Panc1 (cell line): Measurements from ENCODE around the gene C17orf100.

Source experiments
- POLR2AphosphoS5 ChIP-seq: IDR thresholded peaks from 2 replicates; pipeline ENCODE4 v1.6.1; 2012; ENCODE audit warnings: mild to moderate bottlenecking, low read depth, low read length, moderate library complexity
- TCF7L2 ChIP-seq: IDR thresholded peaks from 2 replicates; pipeline ENCODE4 v1.6.1; 2011; ENCODE audit warnings: mild to moderate bottlenecking, low read depth, low read length, inconsistent platforms
- TF ChIP-seq, protein P1 (sequence below): fragments of 450-650 bp; IDR thresholded peaks from 2 replicates; pipeline ENCODE4 v1.5.1; 2017; ENCODE audit warnings: mild to moderate bottlenecking
- TF ChIP-seq, protein P2 (sequence below), 2 experiments: IDR thresholded peaks; 2 replicates each; pipeline ENCODE4 v1.6.1; 2011 to 2012; ENCODE audit warnings: low read depth in 2 of 2, control low read depth in 1 of 2, low read length in 1 of 2, mild to moderate bottlenecking in 1 of 2, moderate library complexity in 1 of 2; ENCODE audit not compliant: insufficient read depth in 1 of 2

DNA sequence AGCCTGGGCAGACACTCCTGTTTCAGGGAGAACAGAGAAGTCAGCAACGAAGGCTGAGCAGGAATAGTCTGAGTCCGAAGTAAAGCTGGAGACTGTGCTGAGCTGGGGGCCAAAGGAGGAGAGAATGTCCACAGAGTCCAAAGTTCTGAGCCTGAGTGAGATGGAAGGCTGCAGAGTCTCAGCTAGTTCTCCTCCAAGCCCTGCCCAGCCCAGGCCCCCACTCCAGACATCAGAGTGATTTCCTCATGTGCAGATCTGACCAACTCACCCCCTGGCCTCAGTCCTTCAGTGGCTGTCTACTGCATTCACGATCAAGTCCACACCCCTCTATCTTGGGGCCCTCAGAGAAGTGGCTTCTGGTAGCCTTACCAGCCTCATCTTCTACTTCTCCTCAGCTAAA is 40.0 kb downstream of the C17orf100 start:
- TF ChIP-seq, protein P1, sequence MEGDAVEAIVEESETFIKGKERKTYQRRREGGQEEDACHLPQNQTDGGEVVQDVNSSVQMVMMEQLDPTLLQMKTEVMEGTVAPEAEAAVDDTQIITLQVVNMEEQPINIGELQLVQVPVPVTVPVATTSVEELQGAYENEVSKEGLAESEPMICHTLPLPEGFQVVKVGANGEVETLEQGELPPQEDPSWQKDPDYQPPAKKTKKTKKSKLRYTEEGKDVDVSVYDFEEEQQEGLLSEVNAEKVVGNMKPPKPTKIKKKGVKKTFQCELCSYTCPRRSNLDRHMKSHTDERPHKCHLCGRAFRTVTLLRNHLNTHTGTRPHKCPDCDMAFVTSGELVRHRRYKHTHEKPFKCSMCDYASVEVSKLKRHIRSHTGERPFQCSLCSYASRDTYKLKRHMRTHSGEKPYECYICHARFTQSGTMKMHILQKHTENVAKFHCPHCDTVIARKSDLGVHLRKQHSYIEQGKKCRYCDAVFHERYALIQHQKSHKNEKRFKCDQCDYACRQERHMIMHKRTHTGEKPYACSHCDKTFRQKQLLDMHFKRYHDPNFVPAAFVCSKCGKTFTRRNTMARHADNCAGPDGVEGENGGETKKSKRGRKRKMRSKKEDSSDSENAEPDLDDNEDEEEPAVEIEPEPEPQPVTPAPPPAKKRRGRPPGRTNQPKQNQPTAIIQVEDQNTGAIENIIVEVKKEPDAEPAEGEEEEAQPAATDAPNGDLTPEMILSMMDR: no peak
- TF ChIP-seq, protein P2, sequence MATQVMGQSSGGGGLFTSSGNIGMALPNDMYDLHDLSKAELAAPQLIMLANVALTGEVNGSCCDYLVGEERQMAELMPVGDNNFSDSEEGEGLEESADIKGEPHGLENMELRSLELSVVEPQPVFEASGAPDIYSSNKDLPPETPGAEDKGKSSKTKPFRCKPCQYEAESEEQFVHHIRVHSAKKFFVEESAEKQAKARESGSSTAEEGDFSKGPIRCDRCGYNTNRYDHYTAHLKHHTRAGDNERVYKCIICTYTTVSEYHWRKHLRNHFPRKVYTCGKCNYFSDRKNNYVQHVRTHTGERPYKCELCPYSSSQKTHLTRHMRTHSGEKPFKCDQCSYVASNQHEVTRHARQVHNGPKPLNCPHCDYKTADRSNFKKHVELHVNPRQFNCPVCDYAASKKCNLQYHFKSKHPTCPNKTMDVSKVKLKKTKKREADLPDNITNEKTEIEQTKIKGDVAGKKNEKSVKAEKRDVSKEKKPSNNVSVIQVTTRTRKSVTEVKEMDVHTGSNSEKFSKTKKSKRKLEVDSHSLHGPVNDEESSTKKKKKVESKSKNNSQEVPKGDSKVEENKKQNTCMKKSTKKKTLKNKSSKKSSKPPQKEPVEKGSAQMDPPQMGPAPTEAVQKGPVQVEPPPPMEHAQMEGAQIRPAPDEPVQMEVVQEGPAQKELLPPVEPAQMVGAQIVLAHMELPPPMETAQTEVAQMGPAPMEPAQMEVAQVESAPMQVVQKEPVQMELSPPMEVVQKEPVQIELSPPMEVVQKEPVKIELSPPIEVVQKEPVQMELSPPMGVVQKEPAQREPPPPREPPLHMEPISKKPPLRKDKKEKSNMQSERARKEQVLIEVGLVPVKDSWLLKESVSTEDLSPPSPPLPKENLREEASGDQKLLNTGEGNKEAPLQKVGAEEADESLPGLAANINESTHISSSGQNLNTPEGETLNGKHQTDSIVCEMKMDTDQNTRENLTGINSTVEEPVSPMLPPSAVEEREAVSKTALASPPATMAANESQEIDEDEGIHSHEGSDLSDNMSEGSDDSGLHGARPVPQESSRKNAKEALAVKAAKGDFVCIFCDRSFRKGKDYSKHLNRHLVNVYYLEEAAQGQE (IDR thresholded peaks at IDR 0.05; ENCODE audit: insufficient read depth in 1 of 2, low read depth in 2 of 2, low read length in 1 of 2): no peak
- TF ChIP-seq TCF7L2 (no peak), POLR2AphosphoS5 (no peak)
